Naive thymus-derived CD4-positive, alpha-beta T cell (primary cell): ENCODE data around the gene PMFBP1. TPM values are rescaled to one million over a fixed set of nuclear protein-coding genes. Genes with fewer than 3 reads are reported as not detected.

Experiments
- ATAC-seq: fragments of 150-1000 bp; cut with Tn5 transposase; 2 replicates; pipeline ENCODE4 v1.10.0; 2021; ENCODE audit warnings: mild to moderate bottlenecking, moderate library complexity
- CTCF ChIA-PET: fragments of 350-600 bp; sonication (Branson Sonifier 250); formaldehyde crosslinking; loops from one replicate; lab custom pipeline; 2021; ENCODE audit warnings: antibody characterized with exemption; lab: Charles Lee
- POLR2A ChIA-PET: fragments of 350-600 bp; sonication (Branson Sonifier 250); formaldehyde crosslinking; loops from one replicate; lab custom pipeline; 2021; ENCODE audit warnings: antibody characterized with exemption, inconsistent platforms; lab: Charles Lee
- DNase-seq, 9 donors: peaks; one replicate each; pipeline versions ENCODE4 v3.0.0 to v3.0.0-alpha.2; 2020 to 2022; ENCODE audit warnings: mixed read lengths in 1 of 9
- H3K27ac ChIP-seq: one replicate; pipeline ENCODE4 v1.7.0; 2013; ENCODE audit warnings: mild to moderate bottlenecking, low read depth, low read length, moderate library complexity
- H3K27me3 ChIP-seq, 2 donors: one replicate each; pipeline ENCODE4 v1.7.0; 2013; ENCODE audit warnings: low read length in 2 of 2, mild to moderate bottlenecking in 2 of 2, moderate library complexity in 2 of 2; ENCODE audit not compliant: control insufficient read depth in 2 of 2, insufficient read depth in 2 of 2
- H3K36me3 ChIP-seq, 3 experiments: 1 replicate in 2 of 3; 2 replicates in 1 of 3; pipeline ENCODE4 v1.7.0; 2013; ENCODE audit warnings: low read length in 3 of 3, mild to moderate bottlenecking in 3 of 3, moderate library complexity in 1 of 3; ENCODE audit not compliant: insufficient read depth in 3 of 3, control insufficient read depth in 2 of 3
- H3K4me1 ChIP-seq, 2 donors: one replicate each; pipeline ENCODE4 v1.7.0; 2013; ENCODE audit warnings: low read length in 2 of 2, mild to moderate bottlenecking in 2 of 2, moderate library complexity in 1 of 2; ENCODE audit not compliant: control insufficient read depth in 2 of 2, insufficient read depth in 2 of 2
- H3K4me3 ChIP-seq: 2 replicates; pipeline ENCODE4 v1.7.0; 2013; ENCODE audit warnings: mild to moderate bottlenecking, low read length
- H3K9me3 ChIP-seq, 3 experiments: 1 replicate in 2 of 3; 2 replicates in 1 of 3; pipeline ENCODE4 v1.7.0; 2013; ENCODE audit warnings: low read length in 3 of 3; ENCODE audit not compliant: control insufficient read depth in 2 of 3
- H3K27ac Mint-ChIP-seq, 9 donors: one replicate each; pipeline ENCODE4 v1.8.0; 2020 to 2022; ENCODE audit warnings: mixed read lengths in 9 of 9, mild to moderate bottlenecking in 8 of 9, moderate library complexity in 5 of 9, inconsistent platforms in 2 of 9
- H3K27me3 Mint-ChIP-seq, 5 donors: one replicate each; pipeline ENCODE4 v1.8.0; 2021 to 2022; ENCODE audit warnings: mixed read lengths in 5 of 5, mild to moderate bottlenecking in 1 of 5
- H3K36me3 Mint-ChIP-seq, 5 donors: one replicate each; pipeline ENCODE4 v1.8.0; 2020 to 2022; ENCODE audit warnings: mixed read lengths in 5 of 5, mild to moderate bottlenecking in 3 of 5, inconsistent platforms in 1 of 5
- H3K4me1 Mint-ChIP-seq, 7 donors: one replicate each; pipeline ENCODE4 v1.8.0; 2020 to 2022; ENCODE audit warnings: mixed read lengths in 7 of 7, mild to moderate bottlenecking in 3 of 7, inconsistent platforms in 1 of 7
- H3K4me3 Mint-ChIP-seq, 10 donors: one replicate each; pipeline ENCODE4 v1.8.0; 2020 to 2022; ENCODE audit warnings: mild to moderate bottlenecking in 10 of 10, mixed read lengths in 10 of 10, moderate library complexity in 6 of 10, inconsistent platforms in 2 of 10
- H3K9me3 Mint-ChIP-seq, 11 donors: one replicate each; pipeline ENCODE4 v1.8.0; 2020 to 2022; ENCODE audit warnings: mixed read lengths in 11 of 11, mild to moderate bottlenecking in 4 of 11, inconsistent platforms in 1 of 11, moderate library complexity in 1 of 11
- intact Hi-C, 2 donors: fragments of 100-400 bp; cut with micrococcal nuclease; formaldehyde crosslinking; loops; one replicate each; pipeline ENCODE4 v1.15.1; 2023
- polyA plus RNA-seq, 2 donors: library from polyadenylated mRNA; unstranded; fragments of 300-500 nt; fragmentation: Illumina TruSeq; gene quantifications; one replicate each; pipeline ENCODE4 v1.2.3, GENCODE V29; 2021
- total RNA-seq, 6 experiments: library from RNA in 5 of 6; stranded (reverse) in 5 of 6; gene quantifications; 1 replicate in 5 of 6; 2 replicates in 1 of 6; pipeline ENCODE4 v1.2.3 and lab custom pipeline; 2021 to 2026

Gene PMFBP1
- total and polyA plus RNA-seq, 7 experiments from 2014 or later: 0.12 to 2.0 (median 1.2) TPM; not detected in 1

GRCh38 chr16:72199761-72200337 lies 27.9 kb upstream of the PMFBP1 start:
- Histone ChIP-seq H3K9me3 (no peaks in the 10 kb centered on the region), H3K4me3 (no peak overlapping the region), H3K4me1 (no peaks in the 10 kb centered on the region), H3K27ac (no peak overlapping the region), H3K36me3 (no peaks in the 10 kb centered on the region), H3K27me3 (no peaks in the 10 kb centered on the region)
- Mint-ChIP-seq H3K9me3 (no peaks in the 10 kb centered on the region), H3K27me3 (peaks cover 2 to 36% (median 9%) of the 10 kb centered on the region in 5 donors), H3K4me1 (peaks cover 0 to 15% (median 0%) of the 10 kb centered on the region in 7 donors), H3K4me3 (no peak overlapping the region), H3K36me3 (no peaks in the 10 kb centered on the region), H3K27ac (no peak overlapping the region)
- no peak for DNase-seq
- CTCF ChIA-PET: no interaction called here
- POLR2A ChIA-PET: no interaction called here
- no peak for ATAC-seq
- intact Hi-C loops: no loop called here

- Mint-ChIP-seq H3K4me3 (no peak overlapping the region), H3K9me3 (no peaks in the 10 kb centered on the region), H3K4me1 (peaks cover 0 to 11% (median 0%) of the 10 kb centered on the region in 7 donors), H3K27ac (no peak overlapping the region), H3K36me3 (no peaks in the 10 kb centered on the region), H3K27me3 (peaks cover 2 to 31% (median 5%) of the 10 kb centered on the region in 5 donors)
- ATAC-seq: no peak
- ChIA-PET CTCF (no interaction called here), POLR2A (no interaction called here)
- intact Hi-C loops: no loop called here
- no peak for DNase-seq
- Histone ChIP-seq H3K27ac (no peak overlapping the region), H3K36me3 (no peaks in the 10 kb centered on the region), H3K9me3 (no peaks in the 10 kb centered on the region), H3K4me1 (no peaks in the 10 kb centered on the region), H3K27me3 (no peaks in the 10 kb centered on the region), H3K4me3 (no peak overlapping the region)
Observed at GRCh38 chr16:72198771-72199201, 26.8 kb upstream of the PMFBP1 start.

- ATAC-seq (no peak), DNase-seq (no peak)
- Mint-ChIP-seq H3K4me3 (no peak overlapping the region), H3K36me3 (no peaks in the 10 kb centered on the region), H3K4me1 (peaks cover 0 to 5% (median 0%) of the 10 kb centered on the region in 7 donors), H3K27ac (no peak overlapping the region), H3K27me3 (peaks cover 0 to 25% (median 5%) of the 10 kb centered on the region in 5 donors), H3K9me3 (no peaks in the 10 kb centered on the region)
- H3K4me3 ChIP-seq: no peak overlapping the region
- intact Hi-C loops: no loop called here
- no peaks in the 10 kb centered on the region for H3K36me3 ChIP-seq
- POLR2A ChIA-PET: no interaction called here
- no peak overlapping the region for H3K27ac ChIP-seq
- no peaks in the 10 kb centered on the region for H3K9me3 ChIP-seq
- CTCF ChIA-PET: no interaction called here
- no peaks in the 10 kb centered on the region for H3K27me3 ChIP-seq
- no peaks in the 10 kb centered on the region for H3K4me1 ChIP-seq
Observed at GRCh38 chr16:72198021-72198711, 26.2 kb upstream of the PMFBP1 start.

GRCh38 chr16:72197545-72197944 lies 25.6 kb upstream of the PMFBP1 start:
- POLR2A ChIA-PET: no interaction called here
- CTCF ChIA-PET: no interaction called here
- DNase-seq: no peak
- intact Hi-C loops: no loop called here
- H3K9me3 Mint-ChIP-seq: no peaks in the 10 kb centered on the region
- H3K4me3 ChIP-seq: no peak overlapping the region
- H3K36me3 Mint-ChIP-seq: no peaks in the 10 kb centered on the region
- peaks cover 0 to 4% (median 0%) of the 10 kb centered on the region in 7 donors for H3K4me1 Mint-ChIP-seq
- peaks cover 0 to 22% (median 3%) of the 10 kb centered on the region in 5 donors for H3K27me3 Mint-ChIP-seq
- H3K4me1 ChIP-seq: no peaks in the 10 kb centered on the region
- no peak for ATAC-seq
- no peak overlapping the region for H3K27ac Mint-ChIP-seq
- no peaks in the 10 kb centered on the region for H3K36me3 ChIP-seq
- H3K4me3 Mint-ChIP-seq: no peak overlapping the region
- no peak overlapping the region for H3K27ac ChIP-seq
- no peaks in the 10 kb centered on the region for H3K9me3 ChIP-seq
- no peaks in the 10 kb centered on the region for H3K27me3 ChIP-seq

GRCh38 chr16:72195609-72196008 lies 23.7 kb upstream of the PMFBP1 start:
- no peaks in the 10 kb centered on the region for H3K9me3 Mint-ChIP-seq
- CTCF ChIA-PET: no interaction called here

GRCh38 chr16:72191551-72191950 lies 19.6 kb upstream of the PMFBP1 start:
- peaks cover 0 to 2% (median 0%) of the 10 kb centered on the region in 7 donors for H3K4me1 Mint-ChIP-seq
- DNase-seq: no peak
- H3K27me3 Mint-ChIP-seq: peaks cover 0 to 5% (median 0%) of the 10 kb centered on the region in 5 donors
- CTCF ChIA-PET: no interaction called here
- intact Hi-C loops: no loop called here
- Histone ChIP-seq H3K4me1 (no peaks in the 10 kb centered on the region), H3K27ac (no peak overlapping the region), H3K9me3 (no peaks in the 10 kb centered on the region), H3K4me3 (no peak overlapping the region), H3K27me3 (no peaks in the 10 kb centered on the region), H3K36me3 (no peaks in the 10 kb centered on the region)
- ATAC-seq: no peak
- no peak overlapping the region for H3K27ac Mint-ChIP-seq
- no peak overlapping the region for H3K4me3 Mint-ChIP-seq
- POLR2A ChIA-PET: no interaction called here
- H3K9me3 Mint-ChIP-seq: no peaks in the 10 kb centered on the region
- no peaks in the 10 kb centered on the region for H3K36me3 Mint-ChIP-seq

More at GRCh38 chr16:72195609-72196008, 23.7 kb upstream of the PMFBP1 start:
- H3K36me3 Mint-ChIP-seq: no peaks in the 10 kb centered on the region
- POLR2A ChIA-PET: no interaction called here
- H3K27ac Mint-ChIP-seq: no peak overlapping the region
- no peaks in the 10 kb centered on the region for H3K27me3 ChIP-seq
- H3K27me3 Mint-ChIP-seq: peaks cover 0 to 14% (median 0%) of the 10 kb centered on the region in 5 donors
- H3K4me3 Mint-ChIP-seq: no peak overlapping the region
- H3K4me1 ChIP-seq: no peaks in the 10 kb centered on the region
- no peak overlapping the region for H3K4me3 ChIP-seq
- no peaks in the 10 kb centered on the region for H3K9me3 ChIP-seq
- peaks cover 0 to 2% (median 0%) of the 10 kb centered on the region in 7 donors for H3K4me1 Mint-ChIP-seq
- intact Hi-C loops: no loop called here
- no peak overlapping the region for H3K27ac ChIP-seq
- H3K36me3 ChIP-seq: no peaks in the 10 kb centered on the region
- DNase-seq: no peak
- ATAC-seq: no peak
